IPS-20b (cell line): ENCODE results near the gene MCIDAS.

ENCODE experiments used
- H3K27ac ChIP-seq: one replicate; pipeline ENCODE4 v1.5.1; 2013; ENCODE audit warnings: low read length
- H3K27me3 ChIP-seq: 2 replicates; pipeline ENCODE4 v1.6.1; 2013; ENCODE audit warnings: mild to moderate bottlenecking, low read length, inconsistent platforms; ENCODE audit not compliant: insufficient read depth
- H3K36me3 ChIP-seq: 2 replicates; pipeline ENCODE4 v1.6.1; 2013; ENCODE audit warnings: low read depth, mild to moderate bottlenecking, inconsistent platforms, low read length, moderate library complexity; ENCODE audit not compliant: insufficient read depth
- H3K4me1 ChIP-seq: 2 replicates; pipeline ENCODE4 v1.6.1; 2013; ENCODE audit warnings: mild to moderate bottlenecking, control low read depth, inconsistent platforms, low read length, moderate library complexity; ENCODE audit not compliant: insufficient read depth
- H3K4me3 ChIP-seq: 2 replicates; pipeline ENCODE4 v1.5.1; 2013; ENCODE audit warnings: mild to moderate bottlenecking, low read length, inconsistent platforms
- H3K9ac ChIP-seq: 2 replicates; pipeline ENCODE4 v1.6.1; 2013; ENCODE audit warnings: low read depth, mild to moderate bottlenecking, inconsistent platforms, low read length, moderate library complexity
- H3K9me3 ChIP-seq: 2 replicates; pipeline ENCODE4 v1.6.1; 2013; ENCODE audit warnings: mild to moderate bottlenecking, low read depth, low read length, inconsistent platforms; ENCODE audit not compliant: insufficient read depth

The MCIDAS gene

DNA sequence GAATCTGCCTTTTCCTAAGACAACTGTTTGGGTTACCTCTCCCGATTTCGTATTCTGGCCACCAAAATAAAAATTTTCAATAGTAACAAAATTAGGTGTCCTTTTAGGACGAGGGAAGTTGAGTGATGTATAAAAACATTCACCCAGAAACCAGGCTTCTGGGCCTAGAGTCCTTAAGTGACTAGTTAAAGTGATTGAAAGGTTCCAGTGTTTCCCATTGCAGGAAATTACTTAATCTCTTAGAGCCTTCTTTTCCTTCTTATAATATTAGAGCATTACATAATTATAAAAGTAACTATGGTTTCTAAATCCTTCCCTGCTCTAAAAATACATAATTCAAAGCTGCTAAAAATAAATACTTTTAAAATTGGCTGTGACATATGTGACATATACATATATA, 7.3 kb downstream of the MCIDAS start:
- Histone ChIP-seq H3K27ac (no peak overlapping the region), H3K9me3 (peaks cover 6% of the 10 kb centered on the region; the same call in 1 of the 2 replicates), H3K4me1 (peaks cover 3% of the 10 kb centered on the region; the same call in 1 of the 2 replicates), H3K27me3 (peaks cover 78% of the 10 kb centered on the region), H3K4me3 (peak overlapping the region; percentile 68; the same call in 1 of the 2 replicates), H3K36me3 (no peaks in the 10 kb centered on the region), H3K9ac (no peak overlapping the region)

DNA sequence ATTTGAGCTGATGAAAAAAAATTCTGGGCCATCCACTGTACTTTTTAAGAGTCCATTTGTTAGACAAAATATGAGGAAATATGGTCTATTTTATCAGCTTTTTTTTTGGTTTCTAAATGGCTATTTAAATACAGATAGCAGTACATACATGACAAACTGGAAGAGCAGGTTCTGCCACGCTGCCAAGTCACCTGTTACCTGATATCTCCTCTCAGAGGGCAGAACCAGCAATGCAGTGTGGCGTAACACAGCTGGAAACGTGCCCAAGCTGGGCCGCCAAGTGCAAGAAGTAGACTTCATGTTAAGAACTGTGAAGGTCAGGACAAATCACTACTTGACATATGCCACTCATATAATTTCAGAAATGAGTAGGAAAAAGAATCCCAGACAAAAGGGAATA, 8.1 kb downstream of the MCIDAS start:
- Histone ChIP-seq H3K4me3 (no peak overlapping the region), H3K9ac (no peak overlapping the region), H3K4me1 (peaks cover 3% of the 10 kb centered on the region; the same call in 1 of the 2 replicates), H3K36me3 (no peaks in the 10 kb centered on the region), H3K27ac (no peak overlapping the region), H3K27me3 (peaks cover 76% of the 10 kb centered on the region), H3K9me3 (peaks cover 6% of the 10 kb centered on the region; the same call in 1 of the 2 replicates)

DNA sequence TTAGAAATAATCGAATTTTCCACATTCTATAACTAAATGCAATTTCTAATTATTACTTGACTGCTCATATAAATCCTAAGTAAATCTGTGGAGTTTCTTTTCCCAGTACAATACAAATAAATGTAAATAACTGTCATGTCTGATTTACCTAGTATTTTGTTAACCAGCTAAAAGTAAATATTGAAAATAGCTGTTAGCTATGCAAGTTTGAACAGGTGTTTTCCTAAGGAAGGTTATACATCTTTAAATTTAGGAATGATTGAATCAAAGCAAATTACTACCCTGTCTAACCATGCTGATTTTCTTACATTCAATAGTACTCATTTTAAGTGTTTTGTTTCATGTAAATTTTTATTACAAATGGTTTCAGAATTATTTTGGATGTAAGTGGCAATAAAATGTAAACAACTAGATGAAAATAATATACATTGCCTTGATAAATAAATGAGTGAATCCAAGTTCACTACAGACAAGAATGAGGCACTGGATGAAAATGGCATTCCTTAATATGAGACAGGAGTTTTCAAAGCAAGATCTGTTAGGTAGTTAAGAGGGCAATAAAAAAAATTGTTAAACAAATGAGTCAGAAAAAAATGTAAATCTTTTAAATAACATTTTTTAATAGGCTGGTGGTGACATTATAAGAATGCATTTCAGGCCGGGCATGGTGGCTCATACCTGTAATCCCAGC, 15.8 kb downstream of the MCIDAS start:
- H3K4me3 ChIP-seq: no peak overlapping the region
- H3K9ac ChIP-seq: no peak overlapping the region
- no peaks in the 10 kb centered on the region for H3K4me1 ChIP-seq
- H3K9me3 ChIP-seq: no peaks in the 10 kb centered on the region
- H3K36me3 ChIP-seq: no peaks in the 10 kb centered on the region
- no peak overlapping the region for H3K27ac ChIP-seq
- H3K27me3 ChIP-seq: peaks cover 10% of the 10 kb centered on the region; the same call in 1 of the 2 replicates

GRCh38 chr5:55205001-55205400, 22.1 kb downstream of the MCIDAS start:
- Histone ChIP-seq H3K36me3 (no peaks in the 10 kb centered on the region), H3K27ac (no peak overlapping the region), H3K4me1 (no peaks in the 10 kb centered on the region), H3K4me3 (no peak overlapping the region), H3K9me3 (no peaks in the 10 kb centered on the region), H3K27me3 (peaks cover 4% of the 10 kb centered on the region; the same call in 1 of the 2 replicates), H3K9ac (no peak overlapping the region)

- no peaks in the 10 kb centered on the region for H3K9me3 ChIP-seq
- H3K27me3 ChIP-seq: peaks cover 28% of the 10 kb centered on the region
- H3K36me3 ChIP-seq: no peaks in the 10 kb centered on the region
- no peak overlapping the region for H3K9ac ChIP-seq
- no peak overlapping the region for H3K4me3 ChIP-seq
- H3K27ac ChIP-seq: no peak overlapping the region
- H3K4me1 ChIP-seq: no peaks in the 10 kb centered on the region
Measured at GRCh38 chr5:55191165-55191564, 36.0 kb downstream of the MCIDAS start.

DNA sequence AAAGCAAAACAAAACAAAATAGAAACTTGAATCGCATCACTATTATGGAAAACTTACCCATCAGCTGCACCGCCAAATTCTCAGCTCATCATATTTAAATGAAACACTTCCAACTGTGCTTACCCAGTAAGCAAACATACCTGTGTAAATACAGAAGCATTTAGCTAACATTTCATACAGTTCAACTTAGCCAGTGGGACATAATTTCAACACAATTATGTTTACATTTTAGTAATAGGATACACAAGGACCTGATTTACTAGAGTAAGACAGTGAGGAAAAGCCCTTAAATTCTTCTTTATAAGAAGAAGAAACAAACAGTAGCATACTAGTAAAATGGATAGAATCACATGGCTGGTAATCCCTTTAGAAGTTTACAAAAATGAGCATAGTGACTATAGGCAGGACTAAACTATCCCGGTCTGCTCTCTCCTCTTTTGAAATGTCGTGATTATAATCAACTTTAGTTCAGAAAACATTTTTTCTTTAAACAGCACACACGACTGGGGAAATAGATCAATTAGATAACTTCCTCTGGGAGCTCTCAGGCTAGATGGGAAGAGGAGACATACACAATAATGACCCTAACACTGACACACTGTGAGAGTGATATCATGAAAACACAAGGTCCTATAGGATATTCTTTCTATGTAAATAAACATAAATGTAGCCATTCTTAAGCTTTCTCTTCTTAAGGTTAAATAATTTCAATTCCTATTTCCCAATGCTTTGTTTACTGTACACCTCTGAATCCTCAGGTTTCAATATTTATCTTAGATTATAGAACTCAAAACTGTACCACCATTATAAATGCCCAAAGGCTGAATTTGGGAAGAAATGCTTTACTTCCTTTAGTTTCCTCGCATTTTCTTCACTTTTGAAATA, 38.2 kb downstream of the MCIDAS start:
- H3K27me3 ChIP-seq: peaks cover 40% of the 10 kb centered on the region
- H3K4me1 ChIP-seq: no peaks in the 10 kb centered on the region
- H3K4me3 ChIP-seq: no peak overlapping the region
- H3K9me3 ChIP-seq: no peaks in the 10 kb centered on the region
- H3K9ac ChIP-seq: no peak overlapping the region
- no peak overlapping the region for H3K27ac ChIP-seq
- no peaks in the 10 kb centered on the region for H3K36me3 ChIP-seq

GRCh38 chr5:55187370-55187769, 39.7 kb downstream of the MCIDAS start:
- H3K36me3 ChIP-seq: no peaks in the 10 kb centered on the region
- no peaks in the 10 kb centered on the region for H3K4me1 ChIP-seq
- H3K9ac ChIP-seq: no peak overlapping the region
- H3K9me3 ChIP-seq: no peaks in the 10 kb centered on the region
- H3K4me3 ChIP-seq: no peak overlapping the region
- no peak overlapping the region for H3K27ac ChIP-seq
- H3K27me3 ChIP-seq: peaks cover 32% of the 10 kb centered on the region

GRCh38 chr5:55180016-55180415, 47.1 kb downstream of the MCIDAS start:
- no peak overlapping the region for H3K4me3 ChIP-seq
- H3K9me3 ChIP-seq: no peaks in the 10 kb centered on the region
- H3K9ac ChIP-seq: no peak overlapping the region
- peaks cover 4% of the 10 kb centered on the region; the same call in 1 of the 2 replicates for H3K4me1 ChIP-seq
- no peak overlapping the region for H3K27ac ChIP-seq
- peaks cover 76% of the 10 kb centered on the region for H3K27me3 ChIP-seq
- no peaks in the 10 kb centered on the region for H3K36me3 ChIP-seq

- peaks cover 96% of the 10 kb centered on the region for H3K27me3 ChIP-seq
- H3K9ac ChIP-seq: no peak overlapping the region
- H3K27ac ChIP-seq: no peak overlapping the region
- peak overlapping the region; percentile 59 for H3K4me3 ChIP-seq
- no peaks in the 10 kb centered on the region for H3K9me3 ChIP-seq
- peaks cover 10% of the 10 kb centered on the region; the same call in 1 of the 2 replicates for H3K4me1 ChIP-seq
- no peaks in the 10 kb centered on the region for H3K36me3 ChIP-seq
Measured at GRCh38 chr5:55177078-55177477, 50.0 kb downstream of the MCIDAS start.

DNA sequence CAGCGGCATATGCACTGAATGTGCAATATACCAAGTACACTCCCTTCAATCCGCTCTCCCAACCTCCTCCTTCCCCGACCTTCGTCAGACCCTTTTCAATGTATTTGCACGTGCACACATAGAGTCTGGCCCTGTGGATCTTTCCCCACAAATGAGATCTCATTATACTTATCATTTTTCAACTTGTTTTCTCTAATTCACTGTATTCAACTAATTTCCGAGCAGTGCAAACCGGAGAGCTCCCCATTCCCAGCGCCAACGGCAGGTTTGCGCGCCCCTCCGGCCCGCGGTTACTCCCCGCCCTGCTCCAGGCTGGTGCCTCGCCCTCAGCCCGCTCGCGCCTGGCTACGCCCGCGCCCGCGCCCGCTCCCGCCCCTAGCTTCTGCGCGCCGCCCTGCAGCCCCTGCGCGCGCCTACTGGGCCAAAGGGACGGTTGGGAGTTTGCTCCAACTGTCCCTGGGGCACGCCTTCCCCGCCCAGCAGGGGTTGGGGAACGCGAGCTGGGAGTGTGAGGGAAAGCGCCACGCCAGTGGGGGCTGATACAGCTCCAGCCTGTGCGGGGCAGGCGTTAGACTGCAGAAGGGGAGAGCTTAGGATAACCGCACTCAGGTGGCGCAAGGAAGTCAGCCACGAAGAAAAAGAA, 50.8 kb downstream of the MCIDAS start:
- no peak overlapping the region for H3K27ac ChIP-seq
- H3K36me3 ChIP-seq: no peaks in the 10 kb centered on the region
- no peaks in the 10 kb centered on the region for H3K9me3 ChIP-seq
- H3K4me3 ChIP-seq: peak overlapping the region; percentile 59
- peaks cover 96% of the 10 kb centered on the region for H3K27me3 ChIP-seq
- H3K4me1 ChIP-seq: peaks cover 10% of the 10 kb centered on the region; the same call in 1 of the 2 replicates
- H3K9ac ChIP-seq: no peak overlapping the region

GRCh38 chr5:55175781-55176175, 51.3 kb downstream of the MCIDAS start:
- H3K4me1 ChIP-seq: peaks cover 10% of the 10 kb centered on the region; the same call in 1 of the 2 replicates
- peaks cover 91% of the 10 kb centered on the region for H3K27me3 ChIP-seq
- no peak overlapping the region for H3K9ac ChIP-seq
- H3K9me3 ChIP-seq: no peaks in the 10 kb centered on the region
- no peaks in the 10 kb centered on the region for H3K36me3 ChIP-seq
- peak overlapping the region; percentile 59 for H3K4me3 ChIP-seq
- H3K27ac ChIP-seq: no peak overlapping the region
